Eye (tissue), 1 donor: ENCODE results near the gene PGRMC2.
A peak's percentile ranks its signal among the peaks of the same experiment; 100 is the strongest.
"Not testable (repeated sequence)": the region's sequence is repeated elsewhere in the genome, so short reads cannot be mapped to it uniquely, and the experiment has no call there.

Experiments used
- DNase-seq: peaks from one replicate; pipeline ENCODE4 v3.0.0-alpha.2; 2015

PGRMC2 gene

DNA sequence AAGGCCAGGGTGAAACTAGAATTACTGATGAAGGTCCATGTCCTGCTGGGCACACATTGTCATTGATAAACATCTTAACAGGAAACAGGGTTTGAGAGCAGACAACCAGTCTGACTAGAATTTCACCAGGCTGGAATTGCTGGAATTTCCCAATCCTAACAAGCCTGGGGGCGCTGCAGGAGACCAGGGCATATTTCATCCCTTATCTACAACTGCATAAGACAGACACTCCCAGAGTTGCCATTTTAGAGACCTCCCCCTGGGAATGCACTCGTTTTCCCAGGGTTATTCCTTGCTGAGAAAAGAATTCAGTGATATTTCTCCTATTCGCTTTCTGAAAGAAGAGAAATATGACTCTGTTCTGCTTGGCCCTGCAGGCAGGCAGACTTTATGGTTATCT, 22.1 kb downstream of the PGRMC2 start:
- not testable (repeated sequence) for DNase-seq

DNA sequence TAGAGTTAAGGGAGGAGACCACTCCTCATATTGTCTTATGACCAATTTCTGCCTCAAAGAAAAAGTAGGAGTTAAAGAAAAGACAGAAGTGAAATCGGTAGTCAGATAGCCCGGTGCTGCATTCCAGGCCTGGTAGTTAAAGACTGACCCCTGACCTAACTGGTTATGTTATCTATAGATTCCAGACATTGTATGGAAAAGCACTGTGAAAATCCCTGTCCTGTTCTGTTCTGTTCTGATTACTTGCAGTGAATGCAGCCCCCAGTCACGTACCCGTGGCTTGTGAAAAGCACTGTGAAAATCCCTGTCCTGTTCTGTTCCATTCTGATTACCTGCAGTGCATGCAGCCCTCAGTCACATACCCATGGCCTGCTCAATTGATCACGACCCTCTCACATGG, 27.7 kb downstream of the PGRMC2 start:
- DNase-seq, result not testable (repeated sequence)

DNA sequence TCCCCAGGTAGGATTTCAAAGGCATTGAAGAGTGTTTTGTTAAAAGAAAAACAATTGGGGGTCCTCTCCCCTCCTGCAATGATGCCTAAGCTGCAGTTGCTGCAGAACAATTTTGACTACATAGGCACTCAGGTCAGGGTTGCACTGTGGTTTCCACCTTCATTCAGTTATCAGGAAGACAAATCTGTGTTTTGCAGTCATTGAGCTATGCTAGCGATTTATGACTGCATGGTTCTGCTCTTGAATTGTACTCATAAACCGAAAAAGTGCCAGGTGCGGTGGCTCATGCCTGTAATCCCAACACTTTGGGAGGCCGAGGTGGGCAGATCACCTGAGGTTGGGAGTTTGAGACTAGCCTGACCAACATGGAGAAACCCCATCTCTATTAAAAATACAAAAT, 29.4 kb downstream of the PGRMC2 start:
- DNase-seq, result not testable (repeated sequence)

DNA sequence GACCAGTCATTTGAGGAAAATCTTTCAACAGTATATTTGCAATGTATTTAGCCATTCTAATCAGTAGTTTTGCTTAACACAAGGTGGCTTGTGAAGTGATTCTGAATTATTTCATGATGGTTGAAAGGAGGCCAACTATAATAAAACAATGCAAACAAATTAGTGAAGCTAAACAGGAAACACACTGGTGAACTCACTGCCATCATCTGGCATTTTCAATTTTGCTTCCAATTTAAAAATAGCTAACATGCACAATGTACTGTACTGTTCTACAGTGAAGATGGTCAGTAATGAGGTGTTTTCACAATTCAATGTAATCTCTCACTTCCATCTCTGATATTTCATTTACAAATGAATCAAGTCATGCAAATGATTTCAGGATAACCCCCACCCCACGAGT, 31.1 kb downstream of the PGRMC2 start:
- DNase-seq, result no peak

DNA sequence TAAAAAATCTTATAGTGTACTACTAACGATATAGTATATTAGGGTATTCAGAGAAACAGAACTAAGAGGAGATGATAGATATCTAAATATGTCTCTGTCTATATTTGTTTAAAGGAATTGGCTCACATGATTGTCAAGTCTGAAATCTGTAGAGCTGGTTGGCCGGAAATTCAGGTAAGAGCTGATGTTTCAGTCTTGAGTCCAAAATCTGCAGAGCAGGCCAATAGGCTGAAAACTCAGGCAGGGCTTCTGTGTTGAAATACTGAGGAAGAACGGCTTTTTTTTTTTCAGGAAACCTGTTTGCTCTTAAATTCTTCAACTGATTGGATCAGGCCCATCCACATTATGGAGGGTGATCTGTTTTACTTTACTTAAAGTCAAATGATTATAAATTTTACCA, 31.7 kb downstream of the PGRMC2 start:
- no peak for DNase-seq

DNA sequence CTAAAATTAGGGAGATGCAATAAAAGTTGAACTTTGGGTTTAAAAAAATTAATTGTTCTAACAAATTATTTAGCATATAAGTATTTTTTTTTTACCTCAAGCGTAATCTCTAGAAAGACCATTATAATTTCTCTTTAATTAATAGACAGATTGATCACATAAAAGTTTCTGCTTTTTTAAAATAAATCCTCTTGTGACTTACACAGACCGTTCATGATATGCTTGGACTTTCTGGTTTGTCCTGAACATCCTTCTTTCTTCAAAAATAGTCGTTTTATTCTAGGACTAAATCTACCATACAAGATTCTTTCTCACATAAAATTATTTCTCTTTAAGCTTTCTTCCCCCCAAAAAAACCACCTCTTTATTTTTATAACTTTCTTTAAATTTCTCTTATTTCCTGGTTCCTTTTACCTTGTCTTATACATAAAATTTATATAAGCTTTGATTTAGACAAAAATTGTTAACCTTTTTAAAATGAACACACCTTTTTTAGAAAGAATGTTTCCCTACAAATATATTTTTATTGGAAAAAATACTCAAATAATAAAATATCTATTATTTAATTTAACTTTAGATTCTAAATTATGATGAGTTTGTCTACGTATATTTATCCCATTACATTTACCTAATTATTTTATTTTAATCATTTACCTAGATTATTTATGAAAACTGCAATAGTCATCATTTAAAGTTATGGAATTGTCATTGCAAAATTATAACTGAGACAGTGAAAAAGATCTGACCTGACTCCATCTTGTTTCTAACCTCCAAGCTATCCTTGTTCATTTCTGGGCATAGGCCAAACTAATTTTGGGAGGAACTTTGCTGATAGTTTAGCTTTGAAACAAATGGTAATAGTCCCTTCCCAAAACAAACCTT, 37.6 kb downstream of the PGRMC2 start:
- no peak for DNase-seq

DNA sequence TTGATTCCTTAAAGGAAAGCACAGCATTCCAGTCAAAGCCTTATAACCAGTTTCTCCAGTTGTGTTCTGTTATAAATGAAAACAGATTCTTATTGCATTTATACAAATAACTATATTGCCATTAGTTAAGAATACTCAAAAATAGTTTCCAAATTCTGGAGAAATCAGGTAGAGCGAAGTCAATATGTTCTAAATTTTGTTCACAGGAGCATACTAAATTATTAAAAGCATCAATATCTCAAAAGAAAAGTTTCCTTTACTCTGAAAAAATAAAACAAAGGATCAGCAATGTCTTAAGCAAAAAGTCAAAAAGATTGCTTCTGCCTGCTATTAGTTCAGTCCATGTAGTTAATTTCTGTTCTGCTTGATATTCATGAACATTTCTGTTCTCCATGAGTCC, 39.7 kb downstream of the PGRMC2 start:
- no peak for DNase-seq

DNA sequence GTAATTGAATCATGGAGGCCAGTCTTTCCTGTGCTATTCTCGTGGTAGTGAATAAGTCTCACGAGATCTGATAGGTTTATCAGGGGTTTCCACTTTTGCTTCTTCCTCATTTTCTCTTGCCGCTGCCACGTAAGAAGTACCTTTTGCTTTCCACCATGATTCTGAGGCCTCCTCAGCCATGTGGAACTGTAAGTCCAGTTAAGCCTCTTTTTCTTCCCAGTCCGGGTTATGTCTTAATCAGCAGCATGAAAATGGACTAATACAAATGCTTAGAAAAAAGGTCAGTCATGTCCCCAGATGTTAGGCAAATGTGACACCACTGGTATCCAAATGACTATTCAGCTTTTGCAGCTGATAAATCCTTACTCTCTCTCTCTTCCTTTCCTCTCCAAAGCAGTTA, 42.2 kb downstream of the PGRMC2 start:
- DNase-seq, result not testable (repeated sequence)

DNA sequence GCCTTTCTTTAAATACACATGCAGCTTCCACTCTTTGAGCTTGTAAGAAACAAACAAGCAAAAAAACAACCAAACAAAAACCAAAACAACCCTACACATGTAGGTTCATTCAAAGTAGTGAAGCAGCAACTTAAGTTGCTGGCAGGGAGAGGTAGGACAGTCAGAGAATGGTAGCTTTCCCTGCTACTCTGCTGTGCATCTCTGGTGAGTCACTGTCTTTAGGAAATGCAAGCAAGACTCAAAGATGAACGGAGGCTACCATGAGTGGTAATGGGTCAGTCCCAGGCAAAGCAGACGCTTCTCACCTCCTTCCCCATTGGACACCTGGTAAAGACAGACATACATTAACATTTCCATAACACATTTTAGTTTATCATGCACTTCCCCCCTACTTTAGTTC, 43.2 kb downstream of the PGRMC2 start:
- no peak for DNase-seq

DNA sequence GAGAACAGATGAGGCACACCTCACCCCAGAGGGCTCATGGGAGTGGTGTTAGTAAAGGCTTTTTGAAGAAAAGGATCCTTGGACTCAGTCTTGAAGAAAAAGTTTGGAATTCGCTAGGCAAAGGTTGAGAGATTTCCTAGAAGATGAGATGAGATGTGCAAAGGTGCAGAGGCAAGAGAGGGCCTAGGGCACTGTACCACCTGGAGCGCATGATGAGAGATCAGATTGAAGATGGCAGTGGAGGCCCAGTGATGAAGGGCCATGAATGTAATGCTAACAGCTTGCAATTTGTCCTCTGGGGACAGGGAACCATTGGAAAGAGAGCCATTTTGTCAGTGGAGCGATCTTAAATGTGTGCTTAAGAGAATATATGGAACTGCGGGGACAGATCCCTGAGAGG, 45.0 kb downstream of the PGRMC2 start:
- DNase-seq, result no peak

DNA sequence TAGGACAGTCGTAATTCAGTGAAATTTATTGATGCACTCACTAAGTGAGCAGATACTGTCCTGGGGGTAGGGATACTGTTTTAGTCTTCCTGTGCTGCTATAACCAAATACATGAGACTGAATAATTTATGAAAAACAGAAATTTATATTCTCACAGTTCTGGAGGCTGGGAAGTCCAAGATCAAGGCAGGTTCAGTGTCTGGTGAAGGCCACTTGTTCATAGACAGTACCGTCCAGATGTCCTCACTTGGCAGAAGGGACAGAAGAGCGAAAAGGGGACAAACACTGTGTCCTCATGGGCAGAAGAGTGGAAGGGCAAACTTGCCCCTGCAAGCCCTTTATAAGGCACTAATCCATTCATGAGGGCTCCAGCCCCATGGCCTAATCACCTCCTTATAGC, 45.6 kb downstream of the PGRMC2 start:
- no peak for DNase-seq

DNA sequence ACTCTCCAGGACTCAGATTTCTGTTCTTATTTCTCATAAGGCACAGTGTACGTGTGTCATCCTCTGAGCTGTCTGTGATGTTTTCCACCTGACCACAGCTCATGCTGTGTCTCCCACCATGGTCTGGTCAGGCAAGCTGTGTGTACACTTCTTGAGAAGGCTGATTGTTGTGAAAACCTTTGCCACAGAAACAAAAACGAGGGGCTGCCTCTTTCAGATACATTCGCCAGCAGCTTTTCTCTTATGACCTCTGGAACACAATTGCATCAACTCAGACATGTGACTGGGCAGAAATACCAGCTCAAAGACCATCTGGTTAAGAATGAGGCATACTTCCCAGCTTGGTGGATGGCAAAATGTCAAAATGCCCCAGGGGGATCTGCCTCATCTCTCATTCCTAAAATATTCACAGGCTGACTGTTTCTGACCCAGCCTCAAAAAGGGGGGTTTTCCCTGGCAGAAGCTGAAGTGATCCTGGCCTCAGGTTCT, 46.1 kb downstream of the PGRMC2 start:
- peak; percentile 45 for DNase-seq

DNA sequence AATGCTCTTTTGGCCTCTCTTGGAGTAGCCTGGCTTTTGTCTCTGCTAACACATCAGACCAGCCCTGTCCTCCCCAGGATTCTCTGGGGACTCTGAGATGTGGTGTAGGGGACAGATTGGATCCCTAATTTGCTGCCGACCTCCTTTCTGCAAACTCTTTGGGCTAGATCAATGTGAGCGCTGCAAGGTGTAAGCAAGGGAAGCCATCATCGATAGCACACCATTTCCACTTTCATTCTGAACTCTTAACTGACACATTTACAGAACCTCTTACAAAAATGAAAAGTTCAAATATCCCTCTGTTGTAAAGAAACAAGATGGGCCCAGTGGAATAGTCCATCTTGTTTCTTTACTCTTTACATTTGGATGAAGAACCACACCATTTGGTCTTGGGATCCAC, 46.6 kb downstream of the PGRMC2 start:
- DNase-seq, result no peak

DNA sequence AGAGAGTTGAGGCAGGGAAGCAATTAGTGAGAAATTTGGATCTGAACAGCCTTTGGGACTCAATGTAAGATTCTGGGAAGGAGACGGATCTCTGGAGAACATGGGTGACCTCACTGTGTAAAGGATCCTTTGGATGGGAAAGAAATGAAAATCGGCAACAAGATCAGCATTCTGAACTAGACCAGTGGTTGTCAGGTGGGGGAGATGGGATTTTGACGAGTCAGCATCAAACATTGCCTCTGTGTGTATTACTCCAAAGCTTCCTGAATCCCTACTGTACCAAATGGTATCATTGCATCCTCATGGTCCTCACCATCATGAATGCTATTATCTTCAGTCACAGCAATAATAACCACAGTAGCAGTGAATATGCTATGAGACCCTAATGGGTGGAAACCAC, 52.8 kb downstream of the PGRMC2 start:
- DNase-seq, result no peak

DNA sequence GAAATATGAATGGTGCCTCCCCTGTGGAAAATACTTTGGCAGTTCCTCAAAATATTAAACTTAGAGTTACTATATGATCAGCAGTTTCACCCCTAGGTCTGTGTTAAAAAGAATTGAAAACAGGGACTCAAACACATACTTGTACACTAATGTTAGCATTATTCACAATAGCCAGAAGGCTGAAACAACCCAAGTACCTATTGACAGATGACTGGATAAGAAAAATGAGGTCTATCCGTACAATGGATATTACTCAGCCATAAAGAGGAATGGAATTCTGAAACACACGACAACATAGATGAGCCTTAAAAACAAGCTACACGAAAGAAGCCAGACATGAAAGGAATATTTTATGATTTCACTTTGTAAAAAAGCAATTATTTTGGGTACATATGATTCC, 54.9 kb downstream of the PGRMC2 start:
- no peak for DNase-seq

DNA sequence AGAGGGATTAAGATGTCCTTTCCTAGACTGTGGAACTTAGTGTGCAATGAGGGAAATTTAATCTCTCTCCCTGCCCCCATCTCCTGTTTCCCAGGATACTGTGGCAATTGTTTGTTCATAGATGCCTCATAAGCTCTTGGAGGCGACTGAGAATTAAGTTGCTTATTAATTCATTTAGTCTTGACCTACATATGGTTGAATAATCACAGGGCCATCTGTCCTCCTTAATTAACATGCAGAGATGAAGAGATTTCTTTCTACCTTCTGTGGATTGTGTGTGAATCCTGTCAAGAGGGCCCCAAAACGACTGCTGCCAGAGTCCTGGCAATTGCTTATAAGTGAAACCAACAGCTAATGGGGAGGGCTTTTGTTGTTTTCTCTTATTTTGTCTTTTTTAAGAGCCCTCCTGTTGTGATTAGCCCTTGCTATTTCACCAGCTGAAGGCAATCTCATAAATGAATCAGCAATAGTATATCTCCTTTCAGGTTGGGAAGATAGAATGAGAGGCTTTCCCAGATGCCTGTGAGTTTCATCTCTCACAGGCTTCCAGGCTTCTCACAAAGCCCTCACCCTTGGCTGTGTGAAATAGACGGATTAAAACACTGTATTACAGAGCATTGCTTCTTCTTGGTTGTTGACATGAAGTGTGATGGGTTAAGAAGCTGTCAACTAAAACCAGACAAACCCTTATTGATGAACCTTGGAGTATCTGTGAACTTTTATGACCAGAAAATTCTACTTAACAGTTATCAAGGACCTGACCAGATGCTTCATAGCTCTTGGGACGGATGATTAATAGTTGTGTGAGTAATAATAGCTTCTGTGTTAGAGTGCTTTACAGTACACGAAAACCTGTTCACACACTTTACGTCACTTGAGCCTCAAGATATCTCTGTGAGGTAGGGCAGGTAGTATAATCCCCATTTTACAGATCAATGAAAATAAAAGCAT, 58.5 kb downstream of the PGRMC2 start:
- peak; percentile 90 for DNase-seq

DNA sequence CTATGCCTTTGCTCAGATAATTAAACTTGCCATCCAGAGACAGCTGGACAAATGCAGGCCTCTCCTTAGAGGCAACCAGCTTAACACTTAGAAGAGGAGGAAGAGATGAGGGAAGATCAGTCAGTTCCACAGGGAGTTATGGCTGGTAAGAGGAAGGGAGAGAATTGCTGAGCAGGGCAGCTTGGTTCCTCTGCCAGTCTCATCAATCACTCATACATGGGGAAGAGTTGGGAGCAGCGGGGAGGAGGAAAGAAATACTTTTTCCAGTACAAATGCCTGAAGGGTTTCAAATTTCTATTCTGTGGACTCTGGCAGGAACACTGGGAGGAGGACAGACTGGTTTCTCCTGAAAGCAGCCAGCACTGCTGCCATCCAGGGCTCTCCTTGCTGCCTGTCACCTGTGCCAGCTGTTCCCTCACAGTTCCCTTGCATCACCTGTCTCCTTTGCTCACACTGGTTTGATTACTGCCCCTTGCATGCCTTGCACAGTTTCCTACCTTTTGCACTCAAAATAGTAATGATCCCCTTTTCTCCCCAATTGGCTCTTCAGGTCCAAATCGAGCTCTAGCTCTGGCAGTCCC, 59.5 kb downstream of the PGRMC2 start:
- peak; percentile 51 for DNase-seq

DNA sequence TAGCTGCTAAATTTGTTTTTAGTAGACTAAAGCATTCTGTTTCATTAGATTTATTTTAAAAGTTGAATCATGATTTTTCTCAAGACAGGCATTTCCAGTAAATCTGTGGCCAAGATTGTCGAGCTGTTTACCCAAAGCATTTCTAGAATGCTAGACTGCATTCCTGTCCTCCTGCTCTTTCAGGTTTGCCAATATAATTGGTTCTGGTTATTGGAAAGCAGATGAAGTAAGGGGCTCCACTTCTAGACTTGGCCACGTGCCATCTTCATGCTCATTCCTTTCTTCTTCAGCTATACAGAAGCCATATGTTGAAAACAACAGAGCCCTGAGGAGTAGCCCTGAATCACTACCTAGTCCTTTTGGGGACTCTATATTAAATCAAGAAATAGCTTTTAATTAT, 62.5 kb downstream of the PGRMC2 start:
- DNase-seq, result peak; percentile 50

DNA sequence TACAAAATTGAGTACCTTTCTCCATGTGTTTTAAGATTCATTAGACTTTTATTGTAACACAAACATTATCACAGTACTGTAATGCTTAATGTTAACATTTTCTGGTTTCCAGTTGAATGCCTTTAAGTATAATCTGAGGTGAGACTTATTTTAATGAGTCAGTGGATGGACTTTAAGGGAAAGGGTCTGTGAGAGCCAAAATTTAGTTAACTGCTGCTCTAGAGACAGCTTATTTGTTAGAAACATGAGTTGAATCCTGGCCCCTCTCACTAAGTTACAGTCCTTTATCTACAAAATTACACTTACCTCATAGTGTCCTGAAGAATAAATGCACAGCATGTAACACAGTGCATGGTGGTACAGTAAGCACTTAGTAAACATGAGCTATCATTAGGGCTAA, 66.0 kb downstream of the PGRMC2 start:
- DNase-seq, result no peak

DNA sequence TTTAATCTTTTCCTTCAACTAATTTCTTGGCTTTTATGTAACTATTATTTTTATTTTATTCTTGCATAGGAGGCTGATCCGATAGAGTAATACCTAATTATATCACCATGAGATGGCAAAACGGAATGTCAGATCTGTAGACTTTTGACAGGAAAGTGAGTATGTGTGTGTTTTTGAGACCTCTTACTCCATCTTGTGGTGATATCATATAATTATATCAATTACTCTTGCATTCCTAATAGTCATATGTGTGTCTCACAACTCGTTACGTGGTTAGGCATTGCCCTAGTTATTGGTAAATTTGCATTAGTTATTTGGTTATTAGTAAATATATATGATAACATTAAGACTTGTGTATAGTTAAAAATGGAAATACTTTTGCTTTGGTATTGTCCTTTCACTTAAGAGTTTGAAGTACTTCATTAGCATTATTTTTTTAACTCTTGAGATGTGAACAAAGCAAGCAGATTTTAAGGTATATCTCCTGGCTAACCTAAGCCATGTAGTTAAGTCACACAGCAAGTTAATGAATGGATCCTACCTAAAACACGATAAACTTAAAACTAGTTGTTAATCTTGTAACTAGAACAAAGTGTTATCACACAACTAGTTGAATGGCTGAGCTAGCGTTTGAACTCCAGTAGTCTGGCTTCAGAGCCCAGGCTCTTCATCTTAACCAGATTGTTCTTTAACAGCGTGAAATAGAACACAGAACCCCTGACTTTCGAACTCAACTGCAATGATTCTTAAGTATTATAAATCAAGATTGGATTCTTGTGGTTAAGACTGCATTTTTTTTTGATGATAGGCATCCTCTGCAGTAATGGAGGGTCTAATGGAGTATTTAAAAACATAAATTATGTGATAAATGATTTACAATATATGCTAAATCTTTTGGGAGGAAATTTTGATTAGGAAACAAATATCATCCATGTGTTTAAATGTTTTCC, 67.1 kb downstream of the PGRMC2 start:
- DNase-seq, result peak; percentile 39
